Keratinocyte (primary cell): ENCODE measurements around the gene PRR3. TPM values are rescaled to one million over a fixed set of nuclear protein-coding genes. Genes with fewer than 3 reads are reported as not detected.
A peak's percentile ranks its signal among the peaks of the same experiment; 100 is the strongest.

ENCODE experiments used
- DNase-seq: peaks from one replicate; pipeline ENCODE4 v3.0.0-alpha.2; 2011; ENCODE audit warnings: low read depth, missing footprints, low spot score
- FAIRE-seq: peaks from 2 replicates; lab custom pipeline; 2011; peaks lifted over from hg19 to GRCh38; lab: Jason Lieb, UNC
- H2AFZ ChIP-seq: 2 replicates; pipeline ENCODE4 v1.6.0; 2012; ENCODE audit warnings: low read length, control low read depth, inconsistent platforms; ENCODE audit not compliant: control insufficient read depth
- H3K27ac ChIP-seq: 2 replicates; pipeline ENCODE4 v1.5.1; 2011; ENCODE audit warnings: low read length; ENCODE audit not compliant: control insufficient read depth, insufficient read depth
- H3K27me3 ChIP-seq: 3 replicates; pipeline ENCODE4 v1.6.0; 2011; ENCODE audit warnings: low read length; ENCODE audit not compliant: control insufficient read depth, insufficient read depth; ENCODE audit errors: extremely low read depth
- H3K36me3 ChIP-seq, 2 experiments: 2 replicates in 1 of 2; 3 replicates in 1 of 2; pipeline ENCODE4 v1.5.1; 2011; ENCODE audit warnings: low read length in 2 of 2, mild to moderate bottlenecking in 1 of 2; ENCODE audit not compliant: control insufficient read depth in 2 of 2, insufficient read depth in 2 of 2; ENCODE audit errors: extremely low read depth in 1 of 2
- H3K4me1 ChIP-seq: 3 replicates; pipeline ENCODE4 v1.5.1; 2011; ENCODE audit warnings: low read length; ENCODE audit not compliant: control insufficient read depth, insufficient read depth; ENCODE audit errors: extremely low read depth
- H3K4me2 ChIP-seq: 3 replicates; pipeline ENCODE4 v1.6.0; 2011; ENCODE audit warnings: low read depth, low read length; ENCODE audit not compliant: control insufficient read depth, insufficient read depth; ENCODE audit errors: extremely low read depth
- H3K4me3 ChIP-seq, 3 experiments: fragments of 200-600 bp in 1 of 3; sonication (generic) in 1 of 3; 2 replicates in 2 of 3; 3 replicates in 1 of 3; pipeline ENCODE4 v1.5.1; 2011 to 2016; ENCODE audit warnings: low read length in 3 of 3, mild to moderate bottlenecking in 3 of 3, control low read depth in 2 of 3, inconsistent platforms in 1 of 3, low read depth in 1 of 3, mixed read lengths in 1 of 3, mixed run types in 1 of 3, moderate library complexity in 1 of 3; ENCODE audit not compliant: control insufficient read depth in 2 of 3, insufficient read depth in 2 of 3; ENCODE audit errors: extremely low read depth in 1 of 3
- H3K79me2 ChIP-seq: 2 replicates; pipeline ENCODE4 v1.6.0; 2012; ENCODE audit warnings: low read length; ENCODE audit not compliant: control insufficient read depth, insufficient read depth
- H3K9ac ChIP-seq: 3 replicates; pipeline ENCODE4 v1.6.0; 2011; ENCODE audit warnings: low read length; ENCODE audit not compliant: control insufficient read depth, insufficient read depth; ENCODE audit errors: extremely low read depth
- H3K9me1 ChIP-seq: 3 replicates; pipeline ENCODE4 v1.6.0; 2011; ENCODE audit warnings: low read length; ENCODE audit not compliant: control insufficient read depth, insufficient read depth; ENCODE audit errors: extremely low read depth
- H3K9me3 ChIP-seq: 2 replicates; pipeline ENCODE4 v1.5.1; 2012; ENCODE audit warnings: low read depth, low read length; ENCODE audit not compliant: control insufficient read depth
- H4K20me1 ChIP-seq: 3 replicates; pipeline ENCODE4 v1.6.0; 2011; ENCODE audit warnings: low read length; ENCODE audit not compliant: control insufficient read depth, insufficient read depth; ENCODE audit errors: extremely low read depth
- EZH2 ChIP-seq: IDR thresholded peaks from one replicate; pipeline ENCODE4 v1.6.1; 2012; ENCODE audit warnings: inconsistent platforms, mild to moderate bottlenecking, low read length, moderate library complexity
- dilution Hi-C: fragments of 300-500 bp; cut with MboI; formaldehyde crosslinking; loops from one replicate; pipeline ENCODE4 v1.7.0; 2020; ENCODE audit warnings: low sequenced_read_pairs; ENCODE audit not compliant: extremely low pct_ligation_motif_present
- polyA plus RNA-seq, 5 experiments: library from polyadenylated mRNA; depleted of rRNA in 3 of 5; stranded (reverse) in 3 of 5; stranded (forward) in 1 of 5; unstranded in 1 of 5; fragments of >200 nt; gene quantifications; 1 replicate in 1 of 5; 2 replicates in 3 of 5; 3 replicates in 1 of 5; pipeline versions ENCODE4 v1.2.1 to v1.2.3, GENCODE V29; 2011 to 2012; ENCODE audit warnings: missing spikeins in 2 of 5, low read depth in 1 of 5, low replicate concordance in 1 of 5
- TF ChIP-seq, protein P1 (sequence below), 3 experiments: IDR thresholded peaks in 1 of 3; conservative IDR thresholded peaks in 1 of 3; optimal IDR thresholded peaks in 1 of 3; 2 replicates in 2 of 3; 3 replicates in 1 of 3; pipeline versions ENCODE3 to v1.5.1; 2011; ENCODE audit warnings: low read length in 3 of 3, mild to moderate bottlenecking in 3 of 3, moderate library complexity in 2 of 3, control low read depth in 1 of 3, inconsistent platforms in 1 of 3; ENCODE audit not compliant: insufficient read depth in 2 of 3; ENCODE audit errors: extremely low read depth in 1 of 3

The PRR3 gene
- polyA plus RNA-seq, 1 donor (not counting 4 experiments of a cell fraction or from before 2014, with no cell fraction given), result 6.1 TPM

DNA sequence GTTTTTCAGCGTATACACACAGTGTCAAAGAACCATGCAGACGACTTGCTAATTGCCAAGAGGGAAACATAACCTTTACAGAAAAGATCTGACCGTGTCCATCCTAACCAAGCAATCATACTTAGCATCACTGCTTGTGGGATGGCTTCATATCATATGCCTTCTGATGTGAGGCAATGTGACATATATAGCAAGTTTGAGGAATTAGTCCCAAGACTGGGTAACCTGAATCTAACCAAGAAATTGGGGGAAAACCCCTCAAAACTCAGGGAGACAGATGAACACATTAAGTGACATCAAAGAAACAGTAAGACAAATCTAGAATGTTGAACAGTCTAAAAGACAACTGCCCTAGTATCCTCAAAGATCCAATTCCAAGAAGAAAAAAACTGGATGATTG, 19.2 kb upstream of the PRR3 start:
- no peak for DNase-seq
- no peaks in the 10 kb centered on the region for H3K27me3 ChIP-seq
- H3K4me2 ChIP-seq, result no peak overlapping the region
- no peak for FAIRE-seq
- no peak overlapping the region for H3K9ac ChIP-seq
- no peak for TF ChIP-seq EZH2
- no peak overlapping the region for H3K27ac ChIP-seq
- H3K4me1 ChIP-seq, result peaks cover 6% of the 10 kb centered on the region
- H3K4me3 ChIP-seq, result no peak overlapping the region
- H3K79me2 ChIP-seq, result no peaks in the 10 kb centered on the region
- no peaks in the 10 kb centered on the region for H3K9me3 ChIP-seq
- H4K20me1 ChIP-seq, result no peaks in the 10 kb centered on the region
- H3K9me1 ChIP-seq, result no peaks in the 10 kb centered on the region
- H3K36me3 ChIP-seq, result no peaks in the 10 kb centered on the region
- dilution Hi-C loops, result no loop called here
- no peak overlapping the region for H2AFZ ChIP-seq

DNA sequence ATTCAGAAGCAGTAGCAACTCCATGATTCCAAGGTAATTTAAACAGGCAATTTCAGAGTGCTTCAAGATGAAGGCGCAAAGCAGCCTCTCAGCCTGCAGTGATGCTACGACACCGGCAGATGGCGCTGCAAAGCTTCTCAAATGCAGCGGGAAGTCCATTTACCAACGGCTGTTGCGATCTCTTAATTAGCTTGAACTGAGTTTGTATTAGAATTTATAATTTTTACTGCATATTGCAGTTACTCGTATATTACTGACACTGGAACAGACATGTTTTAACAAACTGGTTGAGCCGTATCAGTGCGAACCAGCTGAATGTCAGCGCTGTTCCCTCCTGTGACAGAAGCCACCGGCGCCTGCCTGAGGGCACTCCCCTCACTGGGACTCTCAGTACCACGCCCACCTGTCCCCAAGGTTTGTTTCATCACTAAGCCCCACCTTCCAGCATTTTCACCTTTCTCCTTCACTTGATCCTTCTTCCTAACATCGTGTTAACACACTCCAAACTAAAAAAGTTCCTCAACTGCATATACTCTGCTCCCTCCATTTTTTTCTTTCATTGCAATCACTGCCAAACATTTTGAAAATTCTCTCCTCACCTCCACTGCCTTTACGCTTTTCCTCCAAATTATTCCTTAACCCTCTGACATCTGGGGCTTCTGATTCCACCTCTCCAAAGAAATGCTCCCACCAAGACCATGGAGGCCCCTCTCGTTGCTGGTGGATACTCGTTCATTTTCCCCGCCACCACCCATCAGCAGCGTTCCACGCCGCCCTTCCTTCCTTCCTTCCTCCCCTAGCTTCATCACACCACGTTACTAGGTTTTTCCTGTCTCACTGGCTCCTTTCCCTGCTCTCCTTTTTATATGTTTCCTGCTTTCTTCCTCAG, 15.3 kb upstream of the PRR3 start:
- H3K9me1 ChIP-seq, result no peaks in the 10 kb centered on the region
- peaks cover 6% of the 10 kb centered on the region for H3K4me1 ChIP-seq
- peak; percentile 86 for FAIRE-seq
- dilution Hi-C loops, result loop anchor here (10.0 kb wide), 1 partner anchor 193 kb away; no protein-coding TSS in a partner anchor
- peak overlapping the region; percentile 66 for H3K4me2 ChIP-seq
- no peaks in the 10 kb centered on the region for H3K79me2 ChIP-seq
- H3K9me3 ChIP-seq, result no peaks in the 10 kb centered on the region
- no peak overlapping the region for H3K27ac ChIP-seq
- H3K36me3 ChIP-seq, result peaks cover 15 to 17% of the 10 kb centered on the region in 2 experiments
- H4K20me1 ChIP-seq, result no peaks in the 10 kb centered on the region
- DNase-seq, result peak; percentile 52
- peak overlapping the region; percentile 0 for H3K9ac ChIP-seq
- H2AFZ ChIP-seq, result peak overlapping the region; percentile 53
- TF ChIP-seq, protein P1, sequence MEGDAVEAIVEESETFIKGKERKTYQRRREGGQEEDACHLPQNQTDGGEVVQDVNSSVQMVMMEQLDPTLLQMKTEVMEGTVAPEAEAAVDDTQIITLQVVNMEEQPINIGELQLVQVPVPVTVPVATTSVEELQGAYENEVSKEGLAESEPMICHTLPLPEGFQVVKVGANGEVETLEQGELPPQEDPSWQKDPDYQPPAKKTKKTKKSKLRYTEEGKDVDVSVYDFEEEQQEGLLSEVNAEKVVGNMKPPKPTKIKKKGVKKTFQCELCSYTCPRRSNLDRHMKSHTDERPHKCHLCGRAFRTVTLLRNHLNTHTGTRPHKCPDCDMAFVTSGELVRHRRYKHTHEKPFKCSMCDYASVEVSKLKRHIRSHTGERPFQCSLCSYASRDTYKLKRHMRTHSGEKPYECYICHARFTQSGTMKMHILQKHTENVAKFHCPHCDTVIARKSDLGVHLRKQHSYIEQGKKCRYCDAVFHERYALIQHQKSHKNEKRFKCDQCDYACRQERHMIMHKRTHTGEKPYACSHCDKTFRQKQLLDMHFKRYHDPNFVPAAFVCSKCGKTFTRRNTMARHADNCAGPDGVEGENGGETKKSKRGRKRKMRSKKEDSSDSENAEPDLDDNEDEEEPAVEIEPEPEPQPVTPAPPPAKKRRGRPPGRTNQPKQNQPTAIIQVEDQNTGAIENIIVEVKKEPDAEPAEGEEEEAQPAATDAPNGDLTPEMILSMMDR (optimal IDR thresholded peaks at IDR 0.05 in 1 of 3, IDR thresholded peaks at IDR 0.05 in 1 of 3, conservative IDR thresholded peaks at IDR 0.05 in 1 of 3; ENCODE audit: extremely low read depth in 1 of 3, insufficient read depth in 2 of 3, low read length in 3 of 3), result peak; percentile 93 to 99 (median 96)
- TF ChIP-seq EZH2, result no peak
- H3K4me3 ChIP-seq, result peak overlapping the region in 1 of 3 experiments; percentile 24
- H3K27me3 ChIP-seq, result no peaks in the 10 kb centered on the region
